Lower leg skin (tissue), 4 donors: Measurements from ENCODE around the gene CSHL1. TPM values are rescaled to one million over a fixed set of nuclear protein-coding genes. Genes with fewer than 3 reads are reported as not detected.

ENCODE experiments used
- DNase-seq, 2 donors: peaks; one replicate each; pipeline ENCODE4 v3.0.0-alpha.2; 2019; ENCODE audit warnings: low spot score in 2 of 2
- H3K4me3 ChIP-seq: fragments of 200-600 bp; sonication (generic); 2 replicates; pipeline ENCODE4 v1.5.1; 2017; ENCODE audit warnings: mild to moderate bottlenecking, low read depth; ENCODE audit not compliant: poor library complexity, severe bottlenecking
- CTCF ChIP-seq, 3 donors: fragments of 450-650 bp; IDR thresholded peaks; one replicate each; pipeline ENCODE4 v1.5.1; 2016; ENCODE audit warnings: antibody characterized with exemption in 3 of 3, mild to moderate bottlenecking in 3 of 3, moderate library complexity in 2 of 3
- POLR2A ChIP-seq, 2 donors: fragments of 450-650 bp; IDR thresholded peaks; one replicate each; pipeline ENCODE4 v1.6.1; 2016 to 2017; ENCODE audit warnings: antibody characterized with exemption in 2 of 2, mild to moderate bottlenecking in 1 of 2, moderate library complexity in 1 of 2
- WGBS, 2 donors: methylation state at CpG; one replicate each; pipeline ENCODE4 v1.1.5; 2018; 5-methylcytosine and 5-hydroxymethylcytosine counted together
- intact Hi-C: fragments of 100-400 bp; cut with DNase I; formaldehyde crosslinking; loops from one replicate; pipeline ENCODE4 v1.15.0; 2023; ENCODE audit warnings: low total_unique reads
- total RNA-seq, 4 donors: library from RNA; depleted of rRNA; stranded (reverse); fragments of >200 nt; gene quantifications; one replicate each; pipeline ENCODE4 v1.1.0, GENCODE V29; 2016

CSHL1 gene
- total RNA-seq, 4 donors from 2014 or later: not detected

- no peak overlapping the region for H3K4me3 ChIP-seq
- TF ChIP-seq CTCF (IDR thresholded peaks at IDR 0.05): no peak
- TF ChIP-seq POLR2A (IDR thresholded peaks at IDR 0.05): no peak
- 92 to 93% methylated on average over 17 to 21 of the region's 21 CpGs for WGBS, 2 donors
- intact Hi-C loops: no loop called here
- DNase-seq: no peak
Observed at GRCh38 chr17:63942309-63942985, 31.4 kb upstream of the CSHL1 start.

GRCh38 chr17:63941751-63942150, 30.7 kb upstream of the CSHL1 start:
- no peak for DNase-seq
- no peak for TF ChIP-seq POLR2A (IDR thresholded peaks at IDR 0.05)
- no peak for TF ChIP-seq CTCF (IDR thresholded peaks at IDR 0.05)
- intact Hi-C loops: no loop called here
- no peak overlapping the region for H3K4me3 ChIP-seq
- 91 to 93% methylated on average over 23 of the region's 23 CpGs for WGBS, 2 donors

- H3K4me3 ChIP-seq: no peak overlapping the region
- TF ChIP-seq CTCF (IDR thresholded peaks at IDR 0.05) (no peak), POLR2A (IDR thresholded peaks at IDR 0.05) (no peak)
- intact Hi-C loops: no loop called here
- 96% methylated on average over 11 to 12 of the region's 12 CpGs for WGBS, 2 donors
- DNase-seq: no peak
Observed at GRCh38 chr17:63941162-63941561, 30.1 kb upstream of the CSHL1 start.

- intact Hi-C loops: no loop called here
- DNase-seq: no peak
- H3K4me3 ChIP-seq: no peak overlapping the region
- TF ChIP-seq CTCF (IDR thresholded peaks at IDR 0.05) (no peak), POLR2A (IDR thresholded peaks at IDR 0.05) (no peak)
- WGBS, 2 donors: 93 to 95% methylated on average over 10 to 12 of the region's 14 CpGs
Observed at GRCh38 chr17:63940584-63940983, 29.5 kb upstream of the CSHL1 start.

- DNase-seq: no peak
- intact Hi-C loops: no loop called here
- TF ChIP-seq CTCF (IDR thresholded peaks at IDR 0.05) (no peak), POLR2A (IDR thresholded peaks at IDR 0.05) (no peak)
- H3K4me3 ChIP-seq: no peak overlapping the region
- WGBS, 2 donors: 80 to 86% methylated on average over 6 of the region's 6 CpGs
Observed at GRCh38 chr17:63939884-63940283, 28.8 kb upstream of the CSHL1 start.

- TF ChIP-seq POLR2A (IDR thresholded peaks at IDR 0.05) (no peak), CTCF (IDR thresholded peaks at IDR 0.05) (no peak)
- intact Hi-C loops: no loop called here
- H3K4me3 ChIP-seq: no peak overlapping the region
- DNase-seq: no peak
- 87 to 93% methylated on average over 9 of the region's 9 CpGs for WGBS, 2 donors
Observed at GRCh38 chr17:63939401-63939800, 28.3 kb upstream of the CSHL1 start.
